Measurements from ENCODE around the gene PVALB.

DNA sequence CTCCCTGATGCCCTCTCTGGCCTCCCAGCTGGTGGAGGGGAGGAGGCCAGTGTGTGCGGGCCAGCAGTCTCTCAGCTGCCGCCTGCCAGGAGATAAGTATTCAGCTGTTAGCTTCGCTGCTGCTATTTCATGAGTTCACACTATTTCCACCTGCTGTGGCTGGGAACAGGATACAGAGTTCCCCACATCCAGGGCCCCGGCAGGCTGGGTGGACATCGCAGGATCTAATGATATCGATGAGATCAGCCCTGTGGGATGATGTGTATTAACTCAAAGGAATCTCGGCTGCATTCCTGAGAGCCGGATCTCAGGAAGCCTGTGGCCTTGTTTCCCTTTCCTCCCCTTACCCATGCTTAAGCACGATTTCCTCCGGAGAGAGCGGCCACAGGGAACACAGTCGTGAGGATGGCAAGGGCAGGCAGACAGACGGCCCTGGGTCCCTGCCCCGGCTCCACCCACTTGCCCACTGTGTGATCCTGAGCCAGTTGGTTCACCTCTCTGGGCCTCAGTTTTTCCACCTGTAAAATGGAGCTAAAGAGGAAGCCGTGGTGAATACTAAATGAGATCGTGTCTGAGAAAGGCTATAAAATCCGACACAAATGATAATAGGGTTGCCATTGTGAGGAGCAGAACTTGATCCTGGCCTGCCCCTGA is 6.5 kb upstream of the PVALB start:
- no peak for TF ChIP-seq POLR2A (IDR thresholded peaks at IDR 0.05; ENCODE audit: borderline replicate concordance, extremely low read depth, insufficient read depth, insufficient read length)
- no peak for TF ChIP-seq EZH2 (IDR thresholded peaks at IDR 0.05)
- TF ChIP-seq JUND (IDR thresholded peaks at IDR 0.05), result no peak
- TF ChIP-seq, protein P1, sequence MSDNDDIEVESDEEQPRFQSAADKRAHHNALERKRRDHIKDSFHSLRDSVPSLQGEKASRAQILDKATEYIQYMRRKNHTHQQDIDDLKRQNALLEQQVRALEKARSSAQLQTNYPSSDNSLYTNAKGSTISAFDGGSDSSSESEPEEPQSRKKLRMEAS (IDR thresholded peaks at IDR 0.05), result no peak
- TF ChIP-seq, protein P2, sequence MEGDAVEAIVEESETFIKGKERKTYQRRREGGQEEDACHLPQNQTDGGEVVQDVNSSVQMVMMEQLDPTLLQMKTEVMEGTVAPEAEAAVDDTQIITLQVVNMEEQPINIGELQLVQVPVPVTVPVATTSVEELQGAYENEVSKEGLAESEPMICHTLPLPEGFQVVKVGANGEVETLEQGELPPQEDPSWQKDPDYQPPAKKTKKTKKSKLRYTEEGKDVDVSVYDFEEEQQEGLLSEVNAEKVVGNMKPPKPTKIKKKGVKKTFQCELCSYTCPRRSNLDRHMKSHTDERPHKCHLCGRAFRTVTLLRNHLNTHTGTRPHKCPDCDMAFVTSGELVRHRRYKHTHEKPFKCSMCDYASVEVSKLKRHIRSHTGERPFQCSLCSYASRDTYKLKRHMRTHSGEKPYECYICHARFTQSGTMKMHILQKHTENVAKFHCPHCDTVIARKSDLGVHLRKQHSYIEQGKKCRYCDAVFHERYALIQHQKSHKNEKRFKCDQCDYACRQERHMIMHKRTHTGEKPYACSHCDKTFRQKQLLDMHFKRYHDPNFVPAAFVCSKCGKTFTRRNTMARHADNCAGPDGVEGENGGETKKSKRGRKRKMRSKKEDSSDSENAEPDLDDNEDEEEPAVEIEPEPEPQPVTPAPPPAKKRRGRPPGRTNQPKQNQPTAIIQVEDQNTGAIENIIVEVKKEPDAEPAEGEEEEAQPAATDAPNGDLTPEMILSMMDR (IDR thresholded peaks at IDR 0.05 in 2 of 3, conservative IDR thresholded peaks at IDR 0.05 in 1 of 3; ENCODE audit: borderline replicate concordance in 1 of 3, insufficient read depth in 1 of 3, low read depth in 2 of 3, low read length in 2 of 3), result no peak
- no peak for TF ChIP-seq SIN3A (IDR thresholded peaks at IDR 0.05; ENCODE audit: low read depth)
- TF ChIP-seq FOSL1 (IDR thresholded peaks at IDR 0.05; ENCODE audit: low read depth), result no peak
- no peak for TF ChIP-seq EZH2phosphoT487 (IDR thresholded peaks at IDR 0.05; ENCODE audit: borderline replicate concordance)
- TF ChIP-seq POLR2AphosphoS5 (IDR thresholded peaks at IDR 0.05; ENCODE audit: low read depth, low read length), result no peak
- no peak for TF ChIP-seq ZNF274 (IDR thresholded peaks at IDR 0.05; ENCODE audit: low read depth, low read length)

All from HCT116 (cell line).